DND-41 (cell line): Measurements from ENCODE around the gene KRAS.
A peak's percentile ranks its signal among the peaks of the same experiment; 100 is the strongest.

Experiments
- ATAC-seq: fragments of 200-7000 bp; cut with Tn5 transposase; 3 replicates; pipeline ENCODE4 v1.9.1; 2021; ENCODE audit warnings: low read depth; ENCODE audit not compliant: insufficient read depth
- DNase-seq: peaks from one replicate; pipeline ENCODE4 v3.0.0-alpha.2; 2020
- H2AFZ ChIP-seq: 2 replicates; pipeline ENCODE4 v1.6.0; 2012; ENCODE audit warnings: low read depth, low read length
- H3K27ac ChIP-seq: 2 replicates; pipeline ENCODE4 v1.5.1; 2012; ENCODE audit warnings: low read length, inconsistent platforms
- H3K27me3 ChIP-seq: fragments of 200-600 bp; sonication (generic); 2 replicates; pipeline ENCODE4 v1.6.0; 2012; ENCODE audit warnings: low read length, mild to moderate bottlenecking, inconsistent platforms; ENCODE audit not compliant: insufficient read depth, poor library complexity
- H3K36me3 ChIP-seq: 2 replicates; pipeline ENCODE4 v1.5.1; 2012; ENCODE audit warnings: low read length, inconsistent platforms; ENCODE audit not compliant: insufficient read depth
- H3K4me1 ChIP-seq: 2 replicates; pipeline ENCODE4 v1.5.1; 2012; ENCODE audit warnings: mild to moderate bottlenecking, low read length; ENCODE audit not compliant: insufficient read depth
- H3K4me2 ChIP-seq: 2 replicates; pipeline ENCODE4 v1.6.0; 2012; ENCODE audit warnings: mild to moderate bottlenecking, moderate library complexity, low read length, inconsistent platforms; ENCODE audit not compliant: insufficient read depth
- H3K4me3 ChIP-seq, 2 experiments: fragments of 200-600 bp in 1 of 2; shearing (Covaris generic) in 1 of 2; 2 replicates each; pipeline ENCODE4 v1.5.1; 2012 to 2016; ENCODE audit warnings: inconsistent platforms in 2 of 2, low read length in 2 of 2, mild to moderate bottlenecking in 2 of 2, low read depth in 1 of 2, moderate library complexity in 1 of 2
- H3K79me2 ChIP-seq: 2 replicates; pipeline ENCODE4 v1.6.0; 2012; ENCODE audit warnings: low read length, inconsistent platforms; ENCODE audit not compliant: insufficient read depth
- H3K9ac ChIP-seq: 2 replicates; pipeline ENCODE4 v1.6.0; 2012; ENCODE audit warnings: low read depth, mild to moderate bottlenecking, inconsistent platforms, low read length, moderate library complexity
- H3K9me3 ChIP-seq: 2 replicates; pipeline ENCODE4 v1.5.1; 2012; ENCODE audit warnings: low read length, moderate library complexity, mild to moderate bottlenecking, inconsistent platforms; ENCODE audit not compliant: insufficient read depth, severe bottlenecking
- H4K20me1 ChIP-seq: 2 replicates; pipeline ENCODE4 v1.6.0; 2012; ENCODE audit warnings: low read length; ENCODE audit not compliant: insufficient read depth
- EZH2 ChIP-seq: IDR thresholded peaks from 3 replicates; pipeline ENCODE4 v1.6.1; 2012; ENCODE audit warnings: borderline replicate concordance, low read depth, mild to moderate bottlenecking, moderate library complexity, low read length, inconsistent platforms; ENCODE audit not compliant: severe bottlenecking
- TF ChIP-seq, protein P1 (sequence below): IDR thresholded peaks from 2 replicates; pipeline ENCODE4 v1.5.1; 2012; ENCODE audit warnings: borderline replicate concordance, low read length, moderate library complexity, mild to moderate bottlenecking; ENCODE audit not compliant: poor library complexity, severe bottlenecking; ENCODE audit errors: extremely low read depth

Gene KRAS

DNA sequence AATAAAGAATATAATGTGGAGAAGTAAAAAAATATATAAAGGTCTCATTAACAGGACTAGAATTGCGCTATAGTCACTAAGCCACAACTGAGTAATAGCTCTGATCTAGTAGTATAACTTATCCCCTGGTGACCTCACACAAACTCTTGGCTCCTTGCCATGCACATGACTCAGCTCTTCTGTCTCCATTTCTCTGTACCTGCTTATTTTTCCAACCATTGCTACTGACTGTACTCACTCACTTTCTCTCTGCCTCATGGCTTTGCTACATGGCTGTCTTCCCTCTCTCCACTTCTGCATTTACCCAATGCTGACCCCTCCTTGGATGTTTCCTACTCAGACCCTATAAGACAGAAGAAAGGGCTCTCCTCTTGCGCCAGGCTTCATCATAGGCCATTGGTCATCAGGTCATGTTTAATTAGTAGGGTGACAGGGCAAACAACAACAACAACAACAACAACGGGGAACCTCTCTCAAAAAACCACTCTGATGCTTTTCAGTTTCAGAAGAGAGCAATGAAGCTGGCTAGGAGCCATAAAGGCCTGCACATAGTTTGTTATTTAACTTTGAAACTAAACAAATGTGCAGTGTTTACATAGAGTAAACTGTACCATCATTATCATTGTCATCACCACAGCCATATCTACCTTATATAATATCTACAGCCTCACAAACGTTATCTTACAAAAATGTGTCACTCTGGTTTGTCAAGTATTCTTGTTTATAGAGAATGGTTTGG, 25.6 kb upstream of the KRAS start:
- Histone ChIP-seq H3K27me3 (peaks cover 2% of the 10 kb centered on the region), H4K20me1 (no peaks in the 10 kb centered on the region), H3K9ac (no peak overlapping the region), H3K36me3 (no peaks in the 10 kb centered on the region), H3K9me3 (no peaks in the 10 kb centered on the region), H2AFZ (no peak overlapping the region), H3K4me2 (no peak overlapping the region), H3K4me1 (no peaks in the 10 kb centered on the region), H3K27ac (no peak overlapping the region), H3K4me3 (no peak overlapping the region), H3K79me2 (no peaks in the 10 kb centered on the region)
- no peak for TF ChIP-seq EZH2
- TF ChIP-seq, protein P1, sequence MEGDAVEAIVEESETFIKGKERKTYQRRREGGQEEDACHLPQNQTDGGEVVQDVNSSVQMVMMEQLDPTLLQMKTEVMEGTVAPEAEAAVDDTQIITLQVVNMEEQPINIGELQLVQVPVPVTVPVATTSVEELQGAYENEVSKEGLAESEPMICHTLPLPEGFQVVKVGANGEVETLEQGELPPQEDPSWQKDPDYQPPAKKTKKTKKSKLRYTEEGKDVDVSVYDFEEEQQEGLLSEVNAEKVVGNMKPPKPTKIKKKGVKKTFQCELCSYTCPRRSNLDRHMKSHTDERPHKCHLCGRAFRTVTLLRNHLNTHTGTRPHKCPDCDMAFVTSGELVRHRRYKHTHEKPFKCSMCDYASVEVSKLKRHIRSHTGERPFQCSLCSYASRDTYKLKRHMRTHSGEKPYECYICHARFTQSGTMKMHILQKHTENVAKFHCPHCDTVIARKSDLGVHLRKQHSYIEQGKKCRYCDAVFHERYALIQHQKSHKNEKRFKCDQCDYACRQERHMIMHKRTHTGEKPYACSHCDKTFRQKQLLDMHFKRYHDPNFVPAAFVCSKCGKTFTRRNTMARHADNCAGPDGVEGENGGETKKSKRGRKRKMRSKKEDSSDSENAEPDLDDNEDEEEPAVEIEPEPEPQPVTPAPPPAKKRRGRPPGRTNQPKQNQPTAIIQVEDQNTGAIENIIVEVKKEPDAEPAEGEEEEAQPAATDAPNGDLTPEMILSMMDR, result no peak
- DNase-seq (peak; percentile 28), ATAC-seq (peak; percentile 57)

DNA sequence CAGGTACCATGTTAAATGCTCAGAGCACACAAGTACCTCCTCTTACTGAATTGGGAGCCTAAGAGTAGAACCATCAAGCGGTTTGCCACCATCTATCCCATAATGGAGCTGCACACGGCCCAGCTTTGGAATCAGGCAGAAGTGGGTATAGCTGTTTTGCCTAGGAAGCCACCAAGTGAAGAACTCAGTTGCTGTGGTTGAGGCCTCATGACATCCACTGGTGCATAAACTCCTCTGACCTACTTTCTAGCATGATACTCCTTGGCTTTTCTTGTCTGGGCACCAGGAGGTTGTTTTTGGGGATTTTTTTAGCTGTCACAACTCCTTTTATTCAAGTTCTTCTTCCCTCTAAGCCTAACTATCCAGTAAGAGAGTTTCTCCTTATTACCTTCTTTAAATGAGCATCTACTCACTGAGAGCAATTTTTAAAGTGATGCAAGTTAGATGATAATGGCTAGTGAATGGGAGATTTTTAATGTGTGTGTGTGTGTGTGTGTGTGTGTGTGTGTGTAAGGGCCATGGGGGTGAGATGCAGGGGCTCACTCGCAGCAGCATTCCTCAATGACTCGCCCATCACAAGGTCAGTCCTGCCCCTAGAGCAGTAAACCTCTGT, 20.9 kb upstream of the KRAS start:
- Histone ChIP-seq H3K79me2 (no peaks in the 10 kb centered on the region), H3K27me3 (peaks cover 7% of the 10 kb centered on the region), H3K9ac (no peak overlapping the region), H3K27ac (no peak overlapping the region), H3K4me3 (no peak overlapping the region), H2AFZ (no peak overlapping the region), H3K36me3 (no peaks in the 10 kb centered on the region), H3K4me2 (no peak overlapping the region), H3K4me1 (no peaks in the 10 kb centered on the region), H4K20me1 (no peaks in the 10 kb centered on the region), H3K9me3 (no peaks in the 10 kb centered on the region)
- no peak for DNase-seq
- TF ChIP-seq, protein P1, result no peak
- no peak for TF ChIP-seq EZH2
- no peak for ATAC-seq

DNA sequence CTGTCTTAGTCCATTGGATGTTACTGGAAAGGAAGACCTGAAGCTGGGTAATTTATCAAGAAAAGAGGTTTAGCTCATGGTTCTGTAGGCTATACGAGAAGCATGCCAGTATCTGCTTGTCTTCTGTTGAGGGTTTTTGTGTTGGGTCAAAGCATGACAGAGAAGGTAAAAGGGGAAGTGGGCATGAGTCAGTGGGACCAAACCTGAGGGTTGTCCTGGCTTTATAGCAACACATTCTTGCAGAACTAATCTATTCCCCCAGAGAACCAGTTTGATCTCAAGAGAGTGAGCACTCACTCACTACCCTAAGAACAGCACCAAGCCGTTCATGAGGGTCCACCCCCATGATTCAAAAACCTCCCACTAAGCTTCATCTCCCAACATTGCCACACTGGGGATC, 19.0 kb upstream of the KRAS start:
- no peak overlapping the region for H3K9ac ChIP-seq
- H4K20me1 ChIP-seq, result no peaks in the 10 kb centered on the region
- H3K4me3 ChIP-seq, result no peak overlapping the region
- H3K27ac ChIP-seq, result no peak overlapping the region
- H3K4me2 ChIP-seq, result no peak overlapping the region
- H3K36me3 ChIP-seq, result no peaks in the 10 kb centered on the region
- H2AFZ ChIP-seq, result no peak overlapping the region
- no peaks in the 10 kb centered on the region for H3K9me3 ChIP-seq
- peaks cover 10% of the 10 kb centered on the region for H3K27me3 ChIP-seq
- H3K79me2 ChIP-seq, result no peaks in the 10 kb centered on the region
- ATAC-seq (no peak), DNase-seq (no peak)
- no peaks in the 10 kb centered on the region for H3K4me1 ChIP-seq
- TF ChIP-seq EZH2, result no peak
- TF ChIP-seq, protein P1, result no peak
